HCT116 (cell line): ENCODE measurements around the gene TMEM239.

ENCODE experiments used
- EZH2 ChIP-seq: fragments of 200-600 bp; sonication (generic); IDR thresholded peaks from 2 replicates; pipeline ENCODE4 v1.6.1; 2017; ENCODE audit warnings: antibody characterized with exemption, mixed run types
- JUND ChIP-seq: IDR thresholded peaks from 2 replicates; pipeline ENCODE4 v1.6.1; 2012
- POLR2AphosphoS5 ChIP-seq: IDR thresholded peaks from 2 replicates; pipeline ENCODE4 v1.6.1; 2011; ENCODE audit warnings: mild to moderate bottlenecking, low read depth, low read length, moderate library complexity
- RAD21 ChIP-seq: IDR thresholded peaks from 2 replicates; pipeline ENCODE4 v1.6.1; 2012; ENCODE audit warnings: low read depth, mild to moderate bottlenecking
- SP1 ChIP-seq: IDR thresholded peaks from 2 replicates; pipeline ENCODE4 v1.6.1; 2012; ENCODE audit warnings: low read depth
- TF ChIP-seq, protein P1 (sequence below): IDR thresholded peaks from 2 replicates; pipeline ENCODE4 v1.6.1; 2012; ENCODE audit warnings: low read depth
- TF ChIP-seq, protein P2 (sequence below), 3 experiments: fragments of 200-600 bp in 1 of 3; sonication (generic) in 1 of 3; IDR thresholded peaks in 2 of 3; conservative IDR thresholded peaks in 1 of 3; 2 replicates each; pipeline ENCODE4 v1.5.1; 2012 to 2017; ENCODE audit warnings: low read depth in 2 of 3, low read length in 2 of 3, antibody characterized with exemption in 1 of 3, borderline replicate concordance in 1 of 3, control low read depth in 1 of 3, mild to moderate bottlenecking in 1 of 3, mixed read lengths in 1 of 3, mixed run types in 1 of 3, moderate library complexity in 1 of 3; ENCODE audit not compliant: insufficient read depth in 1 of 3

DNA sequence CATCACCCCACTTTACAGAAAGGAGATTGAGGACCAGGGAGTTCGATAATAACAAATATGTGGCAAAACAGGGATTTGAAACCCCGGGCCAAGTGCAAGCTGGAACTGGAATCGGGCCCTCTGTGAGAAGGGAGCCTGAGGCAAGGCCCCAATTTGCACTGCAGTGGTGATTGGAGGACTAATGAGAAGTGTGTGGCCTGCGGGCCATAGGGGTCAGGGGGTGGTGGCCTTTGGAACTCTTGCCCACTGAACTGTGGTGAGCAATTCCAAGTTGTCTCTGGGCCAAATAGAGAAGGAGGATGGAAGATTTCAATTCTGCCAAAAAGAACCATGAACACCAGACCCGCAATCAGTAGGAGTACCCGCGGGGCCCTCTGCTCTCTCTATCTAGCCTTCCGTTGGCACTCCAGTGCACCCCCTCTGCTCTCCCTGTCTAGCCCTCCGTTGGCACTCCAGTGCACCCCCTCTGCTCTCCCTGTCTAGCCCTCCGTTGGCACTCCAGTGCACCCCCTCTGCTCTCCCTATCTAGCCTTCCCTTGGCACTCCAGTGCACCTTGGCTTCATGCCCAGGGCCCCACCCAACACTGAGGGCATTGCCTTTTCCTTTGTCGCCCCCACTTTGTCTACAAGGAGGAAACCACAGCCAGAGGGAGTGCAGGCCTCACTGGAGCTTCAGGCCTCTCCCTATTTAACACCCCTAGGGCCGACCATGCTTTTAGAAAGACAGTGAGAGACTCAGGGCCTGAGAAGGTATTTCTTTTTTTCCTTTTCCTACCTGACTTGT, 51.1 kb downstream of the TMEM239 start:
- TF ChIP-seq POLR2AphosphoS5 (no peak), EZH2 (no peak), RAD21 (no peak), SP1 (no peak), JUND (no peak)
- TF ChIP-seq, protein P1, sequence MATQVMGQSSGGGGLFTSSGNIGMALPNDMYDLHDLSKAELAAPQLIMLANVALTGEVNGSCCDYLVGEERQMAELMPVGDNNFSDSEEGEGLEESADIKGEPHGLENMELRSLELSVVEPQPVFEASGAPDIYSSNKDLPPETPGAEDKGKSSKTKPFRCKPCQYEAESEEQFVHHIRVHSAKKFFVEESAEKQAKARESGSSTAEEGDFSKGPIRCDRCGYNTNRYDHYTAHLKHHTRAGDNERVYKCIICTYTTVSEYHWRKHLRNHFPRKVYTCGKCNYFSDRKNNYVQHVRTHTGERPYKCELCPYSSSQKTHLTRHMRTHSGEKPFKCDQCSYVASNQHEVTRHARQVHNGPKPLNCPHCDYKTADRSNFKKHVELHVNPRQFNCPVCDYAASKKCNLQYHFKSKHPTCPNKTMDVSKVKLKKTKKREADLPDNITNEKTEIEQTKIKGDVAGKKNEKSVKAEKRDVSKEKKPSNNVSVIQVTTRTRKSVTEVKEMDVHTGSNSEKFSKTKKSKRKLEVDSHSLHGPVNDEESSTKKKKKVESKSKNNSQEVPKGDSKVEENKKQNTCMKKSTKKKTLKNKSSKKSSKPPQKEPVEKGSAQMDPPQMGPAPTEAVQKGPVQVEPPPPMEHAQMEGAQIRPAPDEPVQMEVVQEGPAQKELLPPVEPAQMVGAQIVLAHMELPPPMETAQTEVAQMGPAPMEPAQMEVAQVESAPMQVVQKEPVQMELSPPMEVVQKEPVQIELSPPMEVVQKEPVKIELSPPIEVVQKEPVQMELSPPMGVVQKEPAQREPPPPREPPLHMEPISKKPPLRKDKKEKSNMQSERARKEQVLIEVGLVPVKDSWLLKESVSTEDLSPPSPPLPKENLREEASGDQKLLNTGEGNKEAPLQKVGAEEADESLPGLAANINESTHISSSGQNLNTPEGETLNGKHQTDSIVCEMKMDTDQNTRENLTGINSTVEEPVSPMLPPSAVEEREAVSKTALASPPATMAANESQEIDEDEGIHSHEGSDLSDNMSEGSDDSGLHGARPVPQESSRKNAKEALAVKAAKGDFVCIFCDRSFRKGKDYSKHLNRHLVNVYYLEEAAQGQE: no peak
- TF ChIP-seq, protein P2, sequence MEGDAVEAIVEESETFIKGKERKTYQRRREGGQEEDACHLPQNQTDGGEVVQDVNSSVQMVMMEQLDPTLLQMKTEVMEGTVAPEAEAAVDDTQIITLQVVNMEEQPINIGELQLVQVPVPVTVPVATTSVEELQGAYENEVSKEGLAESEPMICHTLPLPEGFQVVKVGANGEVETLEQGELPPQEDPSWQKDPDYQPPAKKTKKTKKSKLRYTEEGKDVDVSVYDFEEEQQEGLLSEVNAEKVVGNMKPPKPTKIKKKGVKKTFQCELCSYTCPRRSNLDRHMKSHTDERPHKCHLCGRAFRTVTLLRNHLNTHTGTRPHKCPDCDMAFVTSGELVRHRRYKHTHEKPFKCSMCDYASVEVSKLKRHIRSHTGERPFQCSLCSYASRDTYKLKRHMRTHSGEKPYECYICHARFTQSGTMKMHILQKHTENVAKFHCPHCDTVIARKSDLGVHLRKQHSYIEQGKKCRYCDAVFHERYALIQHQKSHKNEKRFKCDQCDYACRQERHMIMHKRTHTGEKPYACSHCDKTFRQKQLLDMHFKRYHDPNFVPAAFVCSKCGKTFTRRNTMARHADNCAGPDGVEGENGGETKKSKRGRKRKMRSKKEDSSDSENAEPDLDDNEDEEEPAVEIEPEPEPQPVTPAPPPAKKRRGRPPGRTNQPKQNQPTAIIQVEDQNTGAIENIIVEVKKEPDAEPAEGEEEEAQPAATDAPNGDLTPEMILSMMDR (IDR thresholded peaks at IDR 0.05 in 2 of 3, conservative IDR thresholded peaks at IDR 0.05 in 1 of 3; ENCODE audit: borderline replicate concordance in 1 of 3, insufficient read depth in 1 of 3, low read depth in 2 of 3, low read length in 2 of 3): no peak
